Osteocyte (in vitro differentiated cells): ENCODE measurements around the gene ERI3. TPM values are rescaled to one million over a fixed set of nuclear protein-coding genes. Genes with fewer than 3 reads are reported as not detected.

Experiments used
- DNase-seq: peaks from one replicate; pipeline ENCODE4 v3.0.0; 2021; ENCODE audit warnings: mixed read lengths; ENCODE audit not compliant: unreplicated experiment; ENCODE audit errors: extremely low spot score
- H3K27ac Mint-ChIP-seq: one replicate; pipeline ENCODE4 v1.8.0; 2021; ENCODE audit warnings: mild to moderate bottlenecking, mixed read lengths; ENCODE audit not compliant: unreplicated experiment
- H3K27me3 Mint-ChIP-seq: one replicate; pipeline ENCODE4 v1.8.0; 2021; ENCODE audit warnings: mixed read lengths; ENCODE audit not compliant: unreplicated experiment
- H3K36me3 Mint-ChIP-seq: one replicate; pipeline ENCODE4 v1.8.0; 2021; ENCODE audit warnings: mixed read lengths; ENCODE audit not compliant: unreplicated experiment
- H3K4me1 Mint-ChIP-seq: one replicate; pipeline ENCODE4 v1.8.0; 2021; ENCODE audit warnings: mixed read lengths; ENCODE audit not compliant: unreplicated experiment
- H3K4me3 Mint-ChIP-seq: one replicate; pipeline ENCODE4 v1.8.0; 2021; ENCODE audit warnings: mild to moderate bottlenecking, moderate library complexity, mixed read lengths; ENCODE audit not compliant: unreplicated experiment
- H3K9me3 Mint-ChIP-seq: one replicate; pipeline ENCODE4 v1.8.0; 2021; ENCODE audit warnings: mixed read lengths; ENCODE audit not compliant: unreplicated experiment
- total RNA-seq: library from RNA; stranded (reverse); gene quantifications from 2 replicates; pipeline ENCODE4 v1.2.1, GENCODE V29; 2021
- TF ChIP-seq, protein P1 (sequence below): fragments of 200-600 bp; sonication (generic); IDR thresholded peaks from 2 replicates; pipeline ENCODE4 v1.5.0; 2021; ENCODE audit warnings: antibody characterized with exemption, mild to moderate bottlenecking, moderate library complexity

Gene ERI3
- total RNA-seq, 1 donor from 2014 or later: 58.6 TPM

- TF ChIP-seq, protein P1, sequence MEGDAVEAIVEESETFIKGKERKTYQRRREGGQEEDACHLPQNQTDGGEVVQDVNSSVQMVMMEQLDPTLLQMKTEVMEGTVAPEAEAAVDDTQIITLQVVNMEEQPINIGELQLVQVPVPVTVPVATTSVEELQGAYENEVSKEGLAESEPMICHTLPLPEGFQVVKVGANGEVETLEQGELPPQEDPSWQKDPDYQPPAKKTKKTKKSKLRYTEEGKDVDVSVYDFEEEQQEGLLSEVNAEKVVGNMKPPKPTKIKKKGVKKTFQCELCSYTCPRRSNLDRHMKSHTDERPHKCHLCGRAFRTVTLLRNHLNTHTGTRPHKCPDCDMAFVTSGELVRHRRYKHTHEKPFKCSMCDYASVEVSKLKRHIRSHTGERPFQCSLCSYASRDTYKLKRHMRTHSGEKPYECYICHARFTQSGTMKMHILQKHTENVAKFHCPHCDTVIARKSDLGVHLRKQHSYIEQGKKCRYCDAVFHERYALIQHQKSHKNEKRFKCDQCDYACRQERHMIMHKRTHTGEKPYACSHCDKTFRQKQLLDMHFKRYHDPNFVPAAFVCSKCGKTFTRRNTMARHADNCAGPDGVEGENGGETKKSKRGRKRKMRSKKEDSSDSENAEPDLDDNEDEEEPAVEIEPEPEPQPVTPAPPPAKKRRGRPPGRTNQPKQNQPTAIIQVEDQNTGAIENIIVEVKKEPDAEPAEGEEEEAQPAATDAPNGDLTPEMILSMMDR: no peak
- H3K36me3 Mint-ChIP-seq: peaks cover 24% of the 10 kb centered on the region
- H3K4me3 Mint-ChIP-seq: no peak overlapping the region
- H3K27ac Mint-ChIP-seq: no peak overlapping the region
- no peak for DNase-seq
- no peaks in the 10 kb centered on the region for H3K9me3 Mint-ChIP-seq
- no peaks in the 10 kb centered on the region for H3K27me3 Mint-ChIP-seq
- H3K4me1 Mint-ChIP-seq: peaks cover 25% of the 10 kb centered on the region
Measured at GRCh38 chr1:44332505-44332904, 22.6 kb downstream of the ERI3 start.

DNA sequence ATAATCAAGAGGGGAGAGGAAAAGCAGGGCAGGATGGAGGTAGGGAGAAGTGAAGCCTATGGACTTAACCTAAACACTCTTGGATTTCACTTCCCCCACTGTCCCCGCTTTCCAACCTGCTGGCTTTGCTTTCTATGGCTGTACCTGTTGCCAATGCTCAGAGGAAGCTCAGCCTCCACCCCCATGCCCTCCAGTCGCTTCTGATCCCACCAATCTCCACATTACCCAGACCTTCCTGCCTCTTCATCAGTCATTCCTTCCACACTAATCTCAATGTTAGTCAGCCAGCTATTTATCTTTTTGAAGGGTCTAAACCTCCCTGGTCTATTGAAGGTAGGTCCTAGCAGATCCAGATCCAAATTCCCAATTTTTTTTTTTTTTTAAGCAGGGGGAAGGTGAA is 24.1 kb downstream of the ERI3 start:
- DNase-seq: no peak
- Mint-ChIP-seq H3K27ac (no peak overlapping the region), H3K4me1 (peaks cover 40% of the 10 kb centered on the region), H3K4me3 (no peak overlapping the region), H3K9me3 (no peaks in the 10 kb centered on the region), H3K27me3 (no peaks in the 10 kb centered on the region), H3K36me3 (peaks cover 13% of the 10 kb centered on the region)
- TF ChIP-seq, protein P1: no peak

DNA sequence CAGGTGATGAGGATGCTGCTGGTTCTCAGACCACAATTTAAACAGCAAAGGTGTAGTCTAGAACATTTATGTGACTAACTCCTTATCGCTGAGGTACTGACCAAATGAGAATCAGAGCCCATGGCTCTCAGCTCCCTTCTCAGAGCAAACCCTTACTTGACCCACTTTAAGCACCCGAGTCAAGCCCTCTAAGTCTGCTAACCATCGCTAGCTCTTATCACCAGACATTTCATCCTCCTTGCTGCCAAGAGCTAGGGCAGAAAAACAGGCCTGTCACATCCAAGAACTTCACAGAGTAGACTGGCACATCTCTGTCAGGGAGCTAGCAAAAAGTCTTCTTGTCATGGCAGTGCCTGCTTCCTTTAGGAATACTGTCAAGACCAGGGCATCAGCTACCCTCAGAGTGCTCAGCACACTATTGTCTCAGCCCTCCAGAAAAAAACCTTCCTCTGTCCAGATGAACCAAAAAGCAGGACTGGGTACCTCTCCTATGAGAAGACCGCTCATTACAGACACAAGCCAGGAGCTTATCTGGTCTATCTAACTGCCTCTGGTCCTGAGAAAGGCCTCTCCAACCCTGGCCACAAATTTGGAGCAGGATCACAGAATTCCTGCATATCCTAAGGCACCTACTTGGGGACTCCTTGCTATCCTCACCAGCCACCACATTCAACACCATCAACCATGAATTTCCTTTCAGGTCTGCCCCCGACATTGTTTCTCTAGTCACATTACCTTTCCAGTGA is 26.2 kb downstream of the ERI3 start:
- H3K27ac Mint-ChIP-seq: peak overlapping the region; percentile 95
- H3K4me1 Mint-ChIP-seq: peaks cover 51% of the 10 kb centered on the region

DNA sequence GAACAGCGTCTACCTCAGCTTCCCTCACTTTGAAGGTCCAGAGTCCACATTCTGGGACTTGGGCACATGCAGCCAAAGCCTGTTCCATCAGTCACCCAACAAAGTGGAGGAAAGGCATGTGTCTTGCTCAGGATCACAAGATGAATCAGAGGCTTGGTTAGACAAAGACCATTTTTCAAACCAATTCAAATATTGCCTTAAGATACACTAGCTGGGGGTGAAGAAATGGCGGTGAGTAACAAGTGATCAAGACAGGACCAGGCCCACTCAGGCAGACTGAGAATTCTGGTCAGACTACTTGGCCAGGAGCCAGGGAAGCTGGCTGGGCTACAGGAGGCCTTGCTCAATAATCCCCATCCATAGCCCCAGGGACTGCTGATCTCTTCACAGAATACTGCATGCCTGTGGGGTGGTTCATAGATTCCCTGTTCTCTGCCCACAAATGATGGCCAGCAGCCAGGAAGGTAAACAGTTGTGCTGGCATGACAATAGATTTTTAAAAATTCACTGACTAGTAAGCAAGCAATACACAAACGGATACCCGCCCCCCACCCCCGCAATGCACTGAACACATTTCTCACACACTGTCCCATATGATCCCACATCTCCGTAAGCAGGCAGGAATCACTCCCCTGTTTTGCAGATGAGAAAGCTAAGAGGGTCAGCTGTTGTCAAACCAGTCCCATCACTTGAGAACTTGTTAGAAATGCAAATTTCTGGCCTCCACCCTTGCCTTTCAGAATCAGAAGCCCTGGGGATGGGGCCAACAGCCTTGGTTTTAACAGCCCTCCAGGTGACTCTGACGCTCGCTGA is 27.2 kb downstream of the ERI3 start:
- H3K27ac Mint-ChIP-seq: peak overlapping the region; percentile 95
- DNase-seq: peak; percentile 97
- H3K4me3 Mint-ChIP-seq: no peak overlapping the region
- H3K4me1 Mint-ChIP-seq: peaks cover 50% of the 10 kb centered on the region
- H3K27me3 Mint-ChIP-seq: no peaks in the 10 kb centered on the region
- TF ChIP-seq, protein P1: no peak
- no peaks in the 10 kb centered on the region for H3K9me3 Mint-ChIP-seq
- peaks cover 14% of the 10 kb centered on the region for H3K36me3 Mint-ChIP-seq

More for the DNA sequence above, 26.2 kb downstream of the ERI3 start:
- no peaks in the 10 kb centered on the region for H3K27me3 Mint-ChIP-seq
- no peaks in the 10 kb centered on the region for H3K9me3 Mint-ChIP-seq
- no peak overlapping the region for H3K4me3 Mint-ChIP-seq
- TF ChIP-seq, protein P1: no peak
- DNase-seq: no peak
- H3K36me3 Mint-ChIP-seq: peaks cover 11% of the 10 kb centered on the region
